Measurements from ENCODE around the gene LCN12. TPM values are rescaled to one million over a fixed set of nuclear protein-coding genes. Genes with fewer than 3 reads are reported as not detected.

The LCN12 gene
- total RNA-seq, 1 experiment from 2014 or later, result not detected

- Histone ChIP-seq H3K4me3 (ENCODE audit: low read depth, low read length, poor library complexity, severe bottlenecking) (no peak overlapping the region), H3K9me3 (ENCODE audit: low read depth, low read length, poor library complexity, severe bottlenecking) (no peaks in the 10 kb centered on the region), H3K27me3 (replicated peaks; ENCODE audit: insufficient read depth, low read depth, low read length, poor library complexity) (no peaks in the 10 kb centered on the region), H3K4me1 (ENCODE audit: insufficient read depth, low read length, poor library complexity, severe bottlenecking) (no peaks in the 10 kb centered on the region), H3K27ac (ENCODE audit: low read depth, low read length, poor library complexity, severe bottlenecking) (no peak overlapping the region), H3K36me3 (ENCODE audit: insufficient read depth, low read length, poor library complexity, severe bottlenecking) (no peaks in the 10 kb centered on the region)
- TF ChIP-seq EZH2 (IDR thresholded peaks at IDR 0.05; ENCODE audit: borderline replicate concordance, low read depth, low read length, poor library complexity, severe bottlenecking), result no peak
- no peak for TF ChIP-seq CTCF (conservative IDR thresholded peaks at IDR 0.05; ENCODE audit: low read depth, low read length)
- BruUV-seq (replicated peaks), result no TSS peak
- no peak for DNase-seq (ENCODE audit: low spot score)
- POLR2A ChIA-PET (ENCODE audit: low non-redundant PET), result no interaction called here
- CTCF ChIA-PET, result interaction anchor here (0.5 to 0.7 kb wide), 5 partner anchors 28 to 712 kb away, joined by 3 to 9 read pairs (median 6); no protein-coding TSS in a partner anchor
- intact Hi-C loops (cut with micrococcal nuclease; ENCODE audit: unreplicated experiment), result no loop called here
Measured at GRCh38 chr9:136978865-136979544, 26.9 kb downstream of the LCN12 start.

GRCh38 chr9:136979769-136980587 lies 27.9 kb downstream of the LCN12 start:
- intact Hi-C loops (cut with micrococcal nuclease; ENCODE audit: unreplicated experiment), result no loop called here
- no peak for TF ChIP-seq CTCF (conservative IDR thresholded peaks at IDR 0.05; ENCODE audit: low read depth, low read length)
- no peak for TF ChIP-seq EZH2 (IDR thresholded peaks at IDR 0.05; ENCODE audit: borderline replicate concordance, low read depth, low read length, poor library complexity, severe bottlenecking)
- CTCF ChIA-PET, result no interaction called here
- no peak overlapping the region for H3K4me3 ChIP-seq (ENCODE audit: low read depth, low read length, poor library complexity, severe bottlenecking)
- no peak for DNase-seq (ENCODE audit: low spot score)
- no TSS peak for BruUV-seq (replicated peaks)
- no peaks in the 10 kb centered on the region for H3K36me3 ChIP-seq (ENCODE audit: insufficient read depth, low read length, poor library complexity, severe bottlenecking)
- no peaks in the 10 kb centered on the region for H3K9me3 ChIP-seq (ENCODE audit: low read depth, low read length, poor library complexity, severe bottlenecking)
- H3K4me1 ChIP-seq (ENCODE audit: insufficient read depth, low read length, poor library complexity, severe bottlenecking), result no peaks in the 10 kb centered on the region
- H3K27me3 ChIP-seq (replicated peaks; ENCODE audit: insufficient read depth, low read depth, low read length, poor library complexity), result no peaks in the 10 kb centered on the region
- no peak overlapping the region for H3K27ac ChIP-seq (ENCODE audit: low read depth, low read length, poor library complexity, severe bottlenecking)
- POLR2A ChIA-PET (ENCODE audit: low non-redundant PET), result no interaction called here

- H3K9me3 ChIP-seq (ENCODE audit: low read depth, low read length, poor library complexity, severe bottlenecking), result no peaks in the 10 kb centered on the region
- intact Hi-C loops (cut with micrococcal nuclease; ENCODE audit: unreplicated experiment), result no loop called here
- H3K36me3 ChIP-seq (ENCODE audit: insufficient read depth, low read length, poor library complexity, severe bottlenecking), result no peaks in the 10 kb centered on the region
- H3K4me3 ChIP-seq (ENCODE audit: low read depth, low read length, poor library complexity, severe bottlenecking), result no peak overlapping the region
- H3K4me1 ChIP-seq (ENCODE audit: insufficient read depth, low read length, poor library complexity, severe bottlenecking), result no peaks in the 10 kb centered on the region
- TF ChIP-seq CTCF (conservative IDR thresholded peaks at IDR 0.05; ENCODE audit: low read depth, low read length) (no peak), EZH2 (IDR thresholded peaks at IDR 0.05; ENCODE audit: borderline replicate concordance, low read depth, low read length, poor library complexity, severe bottlenecking) (no peak)
- no TSS peak for BruUV-seq (replicated peaks)
- no peak overlapping the region for H3K27ac ChIP-seq (ENCODE audit: low read depth, low read length, poor library complexity, severe bottlenecking)
- no peak for DNase-seq (ENCODE audit: low spot score)
- H3K27me3 ChIP-seq (replicated peaks; ENCODE audit: insufficient read depth, low read depth, low read length, poor library complexity), result no peaks in the 10 kb centered on the region
- ChIA-PET POLR2A (ENCODE audit: low non-redundant PET) (no interaction called here), CTCF (no interaction called here)
Measured at GRCh38 chr9:136980669-136981478, 28.8 kb downstream of the LCN12 start.

Data from A673 (cell line).